ENCODE measurements around the gene CCKAR.
A peak's percentile ranks its signal among the peaks of the same experiment; 100 is the strongest.

Gene CCKAR

GRCh38 chr4:26468283-26468949 is 21.9 kb downstream of the CCKAR start:
- Histone ChIP-seq H3K36me3 (ENCODE audit: insufficient read depth, low read length) (no peaks in the 10 kb centered on the region), H3K4me1 (ENCODE audit: insufficient read depth, low read length) (peaks cover under 1% of the 10 kb centered on the region), H3K27ac (ENCODE audit: low read depth, low read length) (no peak overlapping the region), H3K9ac (ENCODE audit: low read length) (no peak overlapping the region), H3K4me3 (ENCODE audit: low read depth in 1 of 2, low read length in 2 of 2) (no peak overlapping the region), H3K27me3 (ENCODE audit: control insufficient read depth in 1 of 2, insufficient read depth in 2 of 2, low read length in 2 of 2) (no peaks in the 10 kb centered on the region), H3K9me3 (ENCODE audit: low read length) (no peaks in the 10 kb centered on the region)

- Histone ChIP-seq H3K9me3 (ENCODE audit: low read length) (no peaks in the 10 kb centered on the region), H3K9ac (ENCODE audit: low read length) (no peak overlapping the region), H3K4me3 (ENCODE audit: low read depth in 1 of 2, low read length in 2 of 2) (no peak overlapping the region), H3K4me1 (ENCODE audit: insufficient read depth, low read length) (peaks cover 8% of the 10 kb centered on the region), H3K27ac (ENCODE audit: low read depth, low read length) (no peak overlapping the region), H3K27me3 (ENCODE audit: control insufficient read depth in 1 of 2, insufficient read depth in 2 of 2, low read length in 2 of 2) (no peaks in the 10 kb centered on the region), H3K36me3 (ENCODE audit: insufficient read depth, low read length) (no peaks in the 10 kb centered on the region)
These were observed 22.6 kb downstream of the CCKAR start for GRCh38 chr4:26467724-26468123.

GRCh38 chr4:26466578-26467270 is 23.6 kb downstream of the CCKAR start:
- no peaks in the 10 kb centered on the region for H3K36me3 ChIP-seq (ENCODE audit: insufficient read depth, low read length)
- H3K9me3 ChIP-seq (ENCODE audit: low read length) = no peaks in the 10 kb centered on the region
- no peaks in the 10 kb centered on the region for H3K27me3 ChIP-seq (ENCODE audit: control insufficient read depth in 1 of 2, insufficient read depth in 2 of 2, low read length in 2 of 2)
- H3K9ac ChIP-seq (ENCODE audit: low read length) = no peak overlapping the region
- peaks cover 17% of the 10 kb centered on the region for H3K4me1 ChIP-seq (ENCODE audit: insufficient read depth, low read length)
- H3K4me3 ChIP-seq (ENCODE audit: low read depth in 1 of 2, low read length in 2 of 2) = no peak overlapping the region
- H3K27ac ChIP-seq (ENCODE audit: low read depth, low read length) = no peak overlapping the region

- Histone ChIP-seq H3K27me3 (ENCODE audit: control insufficient read depth in 1 of 2, insufficient read depth in 2 of 2, low read length in 2 of 2) (no peaks in the 10 kb centered on the region), H3K4me3 (ENCODE audit: low read depth in 1 of 2, low read length in 2 of 2) (no peak overlapping the region), H3K4me1 (ENCODE audit: insufficient read depth, low read length) (peaks cover 24% of the 10 kb centered on the region), H3K27ac (ENCODE audit: low read depth, low read length) (no peak overlapping the region), H3K9ac (ENCODE audit: low read length) (no peak overlapping the region), H3K36me3 (ENCODE audit: insufficient read depth, low read length) (no peaks in the 10 kb centered on the region), H3K9me3 (ENCODE audit: low read length) (no peaks in the 10 kb centered on the region)
These were observed 25.7 kb downstream of the CCKAR start for GRCh38 chr4:26464420-26465095.

- Histone ChIP-seq H3K4me1 (ENCODE audit: insufficient read depth, low read length) (peaks cover 31% of the 10 kb centered on the region), H3K9me3 (ENCODE audit: low read length) (no peaks in the 10 kb centered on the region), H3K36me3 (ENCODE audit: insufficient read depth, low read length) (no peaks in the 10 kb centered on the region), H3K4me3 (ENCODE audit: low read depth in 1 of 2, low read length in 2 of 2) (no peak overlapping the region), H3K27ac (ENCODE audit: low read depth, low read length) (peak overlapping the region; percentile 13), H3K9ac (ENCODE audit: low read length) (no peak overlapping the region), H3K27me3 (ENCODE audit: control insufficient read depth in 1 of 2, insufficient read depth in 2 of 2, low read length in 2 of 2) (no peaks in the 10 kb centered on the region)
These were observed 26.9 kb downstream of the CCKAR start for GRCh38 chr4:26463386-26463785.

GRCh38 chr4:26462874-26463273 is 27.4 kb downstream of the CCKAR start:
- peaks cover 36% of the 10 kb centered on the region for H3K4me1 ChIP-seq (ENCODE audit: insufficient read depth, low read length)

GRCh38 chr4:26459756-26460530 is 30.3 kb downstream of the CCKAR start:
- Histone ChIP-seq H3K27ac (ENCODE audit: low read depth, low read length) (peak overlapping the region; percentile 79), H3K36me3 (ENCODE audit: insufficient read depth, low read length) (no peaks in the 10 kb centered on the region), H3K9me3 (ENCODE audit: low read length) (no peaks in the 10 kb centered on the region), H3K9ac (ENCODE audit: low read length) (no peak overlapping the region), H3K4me1 (ENCODE audit: insufficient read depth, low read length) (peaks cover 43% of the 10 kb centered on the region), H3K4me3 (ENCODE audit: low read depth in 1 of 2, low read length in 2 of 2) (peak overlapping the region in 1 of 2 donors; percentile 8), H3K27me3 (ENCODE audit: control insufficient read depth in 1 of 2, insufficient read depth in 2 of 2, low read length in 2 of 2) (no peaks in the 10 kb centered on the region)

More at GRCh38 chr4:26462874-26463273, 27.4 kb downstream of the CCKAR start:
- H3K4me3 ChIP-seq (ENCODE audit: low read depth in 1 of 2, low read length in 2 of 2) = no peak overlapping the region
- no peaks in the 10 kb centered on the region for H3K9me3 ChIP-seq (ENCODE audit: low read length)
- no peaks in the 10 kb centered on the region for H3K27me3 ChIP-seq (ENCODE audit: control insufficient read depth in 1 of 2, insufficient read depth in 2 of 2, low read length in 2 of 2)
- H3K9ac ChIP-seq (ENCODE audit: low read length) = no peak overlapping the region
- peak overlapping the region; percentile 13 for H3K27ac ChIP-seq (ENCODE audit: low read depth, low read length)
- H3K36me3 ChIP-seq (ENCODE audit: insufficient read depth, low read length) = no peaks in the 10 kb centered on the region

GRCh38 chr4:26459054-26459755 is 31.1 kb downstream of the CCKAR start:
- H3K36me3 ChIP-seq (ENCODE audit: insufficient read depth, low read length) = no peaks in the 10 kb centered on the region
- peak overlapping the region in 1 of 2 donors; percentile 8 for H3K4me3 ChIP-seq (ENCODE audit: low read depth in 1 of 2, low read length in 2 of 2)
- H3K27me3 ChIP-seq (ENCODE audit: control insufficient read depth in 1 of 2, insufficient read depth in 2 of 2, low read length in 2 of 2) = no peaks in the 10 kb centered on the region
- H3K9ac ChIP-seq (ENCODE audit: low read length) = no peak overlapping the region
- H3K4me1 ChIP-seq (ENCODE audit: insufficient read depth, low read length) = peaks cover 43% of the 10 kb centered on the region
- no peaks in the 10 kb centered on the region for H3K9me3 ChIP-seq (ENCODE audit: low read length)
- peak overlapping the region; percentile 76 for H3K27ac ChIP-seq (ENCODE audit: low read depth, low read length)

GRCh38 chr4:26458157-26458561 is 32.1 kb downstream of the CCKAR start:
- Histone ChIP-seq H3K4me1 (ENCODE audit: insufficient read depth, low read length) (peaks cover 40% of the 10 kb centered on the region), H3K36me3 (ENCODE audit: insufficient read depth, low read length) (no peaks in the 10 kb centered on the region), H3K9ac (ENCODE audit: low read length) (no peak overlapping the region), H3K4me3 (ENCODE audit: low read depth in 1 of 2, low read length in 2 of 2) (no peak overlapping the region), H3K9me3 (ENCODE audit: low read length) (no peaks in the 10 kb centered on the region), H3K27me3 (ENCODE audit: control insufficient read depth in 1 of 2, insufficient read depth in 2 of 2, low read length in 2 of 2) (no peaks in the 10 kb centered on the region), H3K27ac (ENCODE audit: low read depth, low read length) (peak overlapping the region; percentile 48)

- Histone ChIP-seq H3K4me3 (ENCODE audit: low read depth in 1 of 2, low read length in 2 of 2) (no peak overlapping the region), H3K9ac (ENCODE audit: low read length) (no peak overlapping the region), H3K9me3 (ENCODE audit: low read length) (no peaks in the 10 kb centered on the region), H3K27ac (ENCODE audit: low read depth, low read length) (peak overlapping the region; percentile 48), H3K27me3 (ENCODE audit: control insufficient read depth in 1 of 2, insufficient read depth in 2 of 2, low read length in 2 of 2) (no peaks in the 10 kb centered on the region), H3K4me1 (ENCODE audit: insufficient read depth, low read length) (peaks cover 40% of the 10 kb centered on the region), H3K36me3 (ENCODE audit: insufficient read depth, low read length) (no peaks in the 10 kb centered on the region)
These were observed 32.9 kb downstream of the CCKAR start for GRCh38 chr4:26457412-26457811.

All from muscle layer of colon (tissue), 2 donors.